SJCRH30 (cell line): ENCODE measurements around the gene MGMT. TPM values are rescaled to one million over a fixed set of nuclear protein-coding genes. Genes with fewer than 3 reads are reported as not detected.
"Not testable (repeated sequence)": the region's sequence is repeated elsewhere in the genome, so short reads cannot be mapped to it uniquely, and the experiment has no call there.

Experiments used
- DNase-seq, 2 experiments: peaks; one replicate each; pipeline ENCODE4 v3.0.0-alpha.2; 2015 to 2020
- H3K27ac ChIP-seq: fragments of 250-450 bp; sonication (Bioruptor Pico); 2 replicates; pipeline ENCODE4 v1.5.1; 2020; ENCODE audit warnings: mild to moderate bottlenecking, moderate library complexity
- H3K27me3 ChIP-seq: fragments of 250-450 bp; sonication (Bioruptor Pico); 2 replicates; pipeline ENCODE4 v1.5.1; 2020; ENCODE audit warnings: mild to moderate bottlenecking, moderate library complexity
- H3K36me3 ChIP-seq: fragments of 250-450 bp; sonication (Bioruptor Pico); 2 replicates; pipeline ENCODE4 v1.5.1; 2020; ENCODE audit warnings: mild to moderate bottlenecking, moderate library complexity
- H3K4me1 ChIP-seq: fragments of 250-450 bp; sonication (Bioruptor Pico); 2 replicates; pipeline ENCODE4 v1.5.1; 2020; ENCODE audit warnings: mild to moderate bottlenecking, moderate library complexity
- H3K4me3 ChIP-seq: fragments of 250-450 bp; sonication (Bioruptor Pico); 2 replicates; pipeline ENCODE4 v1.5.1; 2020; ENCODE audit warnings: mild to moderate bottlenecking, moderate library complexity
- H3K9me3 ChIP-seq: fragments of 250-450 bp; sonication (Bioruptor Pico); replicated peaks from 2 replicates; pipeline ENCODE4 v1.5.1; 2020; ENCODE audit warnings: mild to moderate bottlenecking, moderate library complexity
- total RNA-seq: library from RNA; depleted of rRNA; stranded (reverse); fragments of >200 nt; shearing (Covaris generic); gene quantifications from 2 replicates; pipeline ENCODE4 v1.2.3, GENCODE V29; 2014; rRNA removed

Gene MGMT
- 1.2 and 1.5 TPM in 2 replicates for total RNA-seq

GRCh38 chr10:129466703-129467358 lies at the start of gene MGMT:
MGMT (plus strand) TSS chr10:129467241.
- no peaks in the 10 kb centered on the region for H3K36me3 ChIP-seq
- DNase-seq, result peak; percentile 68 to 78
- H3K9me3 ChIP-seq, result no peaks in the 10 kb centered on the region
- no peaks in the 10 kb centered on the region for H3K4me1 ChIP-seq
- no peak within 1 kb of the TSS; the same call in 1 of the 2 replicates for H3K27ac ChIP-seq
- H3K4me3 ChIP-seq, result peak within 1 kb of the TSS; percentile 59
- H3K27me3 ChIP-seq, result no peaks in the 10 kb centered on the region

GRCh38 chr10:129417870-129418269 lies 49.2 kb upstream of the MGMT start:
- Histone ChIP-seq H3K27me3 (no peaks in the 10 kb centered on the region), H3K36me3 (no peaks in the 10 kb centered on the region), H3K4me3 (no peak overlapping the region), H3K4me1 (no peaks in the 10 kb centered on the region), H3K9me3 (no peaks in the 10 kb centered on the region), H3K27ac (no peak overlapping the region)
- no peak for DNase-seq

GRCh38 chr10:129418496-129419225 lies 48.4 kb upstream of the MGMT start:
- Histone ChIP-seq H3K36me3 (no peaks in the 10 kb centered on the region), H3K27me3 (no peaks in the 10 kb centered on the region), H3K4me1 (no peaks in the 10 kb centered on the region), H3K9me3 (no peaks in the 10 kb centered on the region), H3K27ac (no peak overlapping the region), H3K4me3 (no peak overlapping the region)
- no peak for DNase-seq

- Histone ChIP-seq H3K27ac (no peak overlapping the region), H3K4me1 (no peaks in the 10 kb centered on the region), H3K4me3 (no peak overlapping the region), H3K9me3 (no peaks in the 10 kb centered on the region), H3K27me3 (no peaks in the 10 kb centered on the region), H3K36me3 (no peaks in the 10 kb centered on the region)
- DNase-seq, result no peak
Measured at GRCh38 chr10:129419397-129419796, 47.6 kb upstream of the MGMT start.

- H3K36me3 ChIP-seq, result no peaks in the 10 kb centered on the region
- H3K27ac ChIP-seq, result no peak overlapping the region
- no peaks in the 10 kb centered on the region for H3K9me3 ChIP-seq
- no peak for DNase-seq
- H3K4me1 ChIP-seq, result no peaks in the 10 kb centered on the region
- no peaks in the 10 kb centered on the region for H3K27me3 ChIP-seq
- no peak overlapping the region for H3K4me3 ChIP-seq
Measured at GRCh38 chr10:129421399-129422010, 45.5 kb upstream of the MGMT start.

- Histone ChIP-seq H3K36me3 (no peaks in the 10 kb centered on the region), H3K4me3 (no peak overlapping the region), H3K4me1 (no peaks in the 10 kb centered on the region), H3K27ac (no peak overlapping the region), H3K9me3 (no peaks in the 10 kb centered on the region), H3K27me3 (no peaks in the 10 kb centered on the region)
- no peak for DNase-seq
Measured at GRCh38 chr10:129424978-129425377, 42.1 kb upstream of the MGMT start.

GRCh38 chr10:129426606-129427005 lies 40.4 kb upstream of the MGMT start:
- H3K4me1 ChIP-seq, result no peaks in the 10 kb centered on the region
- no peak overlapping the region for H3K27ac ChIP-seq
- no peak overlapping the region for H3K4me3 ChIP-seq
- H3K9me3 ChIP-seq, result no peaks in the 10 kb centered on the region
- H3K36me3 ChIP-seq, result no peaks in the 10 kb centered on the region
- H3K27me3 ChIP-seq, result no peaks in the 10 kb centered on the region
- no peak for DNase-seq

- no peaks in the 10 kb centered on the region for H3K4me1 ChIP-seq
- H3K27ac ChIP-seq, result no peak overlapping the region
- H3K36me3 ChIP-seq, result no peaks in the 10 kb centered on the region
- no peaks in the 10 kb centered on the region for H3K27me3 ChIP-seq
- no peak overlapping the region for H3K4me3 ChIP-seq
- H3K9me3 ChIP-seq, result no peaks in the 10 kb centered on the region
- no peak for DNase-seq
Measured at GRCh38 chr10:129433266-129433665, 33.8 kb upstream of the MGMT start.

GRCh38 chr10:129435724-129436123 lies 31.3 kb upstream of the MGMT start:
- not testable (repeated sequence) for H3K36me3 ChIP-seq, H3K4me1 ChIP-seq, H3K27me3 ChIP-seq, H3K9me3 ChIP-seq, DNase-seq, H3K27ac ChIP-seq, H3K4me3 ChIP-seq

- Histone ChIP-seq H3K4me3 (no peak overlapping the region), H3K27me3 (no peaks in the 10 kb centered on the region), H3K27ac (no peak overlapping the region), H3K36me3 (no peaks in the 10 kb centered on the region), H3K9me3 (no peaks in the 10 kb centered on the region), H3K4me1 (0 out of 2 replicates have a peak, but pooled peaks cover 3% of the 10 kb centered on the region)
- DNase-seq, result no peak
Measured at GRCh38 chr10:129438024-129438423, 29.0 kb upstream of the MGMT start.

- Histone ChIP-seq H3K4me3 (no peak overlapping the region), H3K27ac (no peak overlapping the region), H3K36me3 (no peaks in the 10 kb centered on the region), H3K9me3 (no peaks in the 10 kb centered on the region), H3K4me1 (0 out of 2 replicates have a peak, but pooled peaks cover 3% of the 10 kb centered on the region), H3K27me3 (0 out of 2 replicates have a peak, but pooled peaks cover 3% of the 10 kb centered on the region)
- DNase-seq, result peak; percentile 54 to 63
Measured at GRCh38 chr10:129440247-129440646, 26.8 kb upstream of the MGMT start.

GRCh38 chr10:129440722-129441316 lies 26.2 kb upstream of the MGMT start:
- Histone ChIP-seq H3K4me1 (0 out of 2 replicates have a peak, but pooled peaks cover 3% of the 10 kb centered on the region), H3K4me3 (no peak overlapping the region), H3K9me3 (no peaks in the 10 kb centered on the region), H3K27me3 (0 out of 2 replicates have a peak, but pooled peaks cover 3% of the 10 kb centered on the region), H3K27ac (no peak overlapping the region), H3K36me3 (no peaks in the 10 kb centered on the region)
- DNase-seq, result no peak

GRCh38 chr10:129441372-129442009 lies 25.6 kb upstream of the MGMT start:
- DNase-seq, result no peak
- 0 out of 2 replicates have a peak, but pooled peaks cover 3% of the 10 kb centered on the region for H3K27me3 ChIP-seq
- no peaks in the 10 kb centered on the region for H3K36me3 ChIP-seq
- no peaks in the 10 kb centered on the region for H3K9me3 ChIP-seq
- H3K27ac ChIP-seq, result no peak overlapping the region
- 0 out of 2 replicates have a peak, but pooled peaks cover 3% of the 10 kb centered on the region for H3K4me1 ChIP-seq
- H3K4me3 ChIP-seq, result no peak overlapping the region

GRCh38 chr10:129442866-129443265 lies 24.2 kb upstream of the MGMT start:
- Histone ChIP-seq H3K27me3 (0 out of 2 replicates have a peak, but pooled peaks cover 3% of the 10 kb centered on the region), H3K4me3 (no peak overlapping the region), H3K27ac (no peak overlapping the region), H3K9me3 (no peaks in the 10 kb centered on the region), H3K4me1 (0 out of 2 replicates have a peak, but pooled peaks cover 3% of the 10 kb centered on the region), H3K36me3 (no peaks in the 10 kb centered on the region)
- DNase-seq, result no peak
